ENCODE results near the gene HOXD13.

Gene HOXD13
- total RNA-seq, result 0 reads per million in 3 experiments

DNA sequence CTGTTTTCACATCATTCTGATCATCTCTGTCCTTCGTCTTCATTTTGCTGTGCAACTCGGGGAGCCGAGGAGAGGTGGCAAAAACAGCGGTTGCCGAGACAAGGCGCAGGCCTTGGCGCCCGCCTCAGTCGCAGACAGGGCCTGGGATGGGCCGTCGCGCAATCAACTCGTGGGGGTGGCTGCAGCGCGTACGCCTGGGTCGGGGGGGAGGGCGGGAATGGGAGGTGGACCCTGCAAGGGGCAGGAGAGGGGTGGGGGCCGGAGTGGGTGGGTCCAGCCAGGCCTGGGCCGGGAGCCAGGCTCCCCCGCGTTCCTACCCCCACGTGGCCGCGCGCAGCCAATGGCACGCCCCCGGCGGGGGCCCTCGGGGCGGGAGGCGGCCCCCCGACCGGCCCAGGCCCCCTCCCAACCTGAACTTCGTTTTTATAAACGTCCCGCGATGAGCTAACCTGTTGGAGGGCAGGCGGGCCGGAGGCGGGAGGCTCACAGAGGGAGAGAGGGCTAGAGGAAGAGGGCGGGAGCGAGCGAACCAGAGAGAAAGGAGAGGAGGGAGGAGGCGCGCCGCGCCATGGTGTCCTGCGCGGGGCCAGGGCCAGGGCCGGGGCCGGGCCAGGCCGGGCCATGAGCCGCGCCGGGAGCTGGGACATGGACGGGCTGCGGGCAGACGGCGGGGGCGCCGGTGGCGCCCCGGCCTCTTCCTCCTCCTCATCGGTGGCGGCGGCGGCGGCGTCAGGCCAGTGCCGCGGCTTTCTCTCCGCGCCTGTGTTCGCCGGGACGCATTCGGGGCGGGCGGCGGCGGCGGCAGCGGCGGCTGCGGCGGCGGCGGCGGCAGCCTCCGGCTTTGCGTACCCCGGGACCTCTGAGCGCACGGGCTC is at the start of gene HOXD13:
Gene HOXD13, plus strand, starts transcription at position 452 of the 875 bp plus-strand sequence. Its CDS starts 170 bp downstream, at position 622.
- DNase-seq, result no peak

DNA sequence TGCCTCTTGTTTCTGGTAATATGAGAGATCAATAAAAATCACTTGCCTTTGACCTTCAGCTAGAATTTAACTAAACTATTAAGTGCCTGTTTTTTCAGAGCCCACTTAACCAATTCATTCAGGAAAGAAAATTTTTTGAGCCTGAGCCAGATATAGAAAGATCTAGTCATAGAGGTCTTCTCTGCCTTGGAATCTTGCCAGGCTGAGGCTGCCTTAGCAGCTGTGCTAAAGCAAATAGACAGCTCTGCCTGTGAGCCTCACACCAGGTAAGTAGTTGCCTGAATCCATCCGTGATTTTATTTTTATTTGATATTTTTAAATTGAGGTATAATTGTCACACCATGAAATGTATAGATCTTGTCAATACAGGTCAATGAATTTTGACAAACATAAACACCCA is 36.1 kb upstream of the HOXD13 start:
- DNase-seq, result no peak

DNA sequence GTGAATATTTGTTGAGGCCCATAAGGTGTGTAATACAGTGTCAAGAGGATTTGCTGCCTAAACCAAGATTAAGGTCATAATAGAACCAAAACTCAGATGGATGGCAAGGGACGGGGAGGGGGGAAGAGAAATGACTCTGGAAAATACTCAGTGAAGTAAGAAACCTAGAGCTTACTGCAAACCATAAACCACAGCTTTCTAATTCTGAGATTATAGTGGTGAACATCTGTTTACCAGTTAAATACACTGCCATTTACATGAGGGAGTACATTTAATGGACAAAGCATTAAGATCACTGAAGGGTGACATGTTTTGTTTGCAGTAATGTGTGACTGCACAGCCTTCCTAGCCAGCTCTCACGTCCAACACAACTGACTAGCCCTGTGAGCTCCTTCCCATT is 28.6 kb upstream of the HOXD13 start:
- DNase-seq, result no peak

DNA sequence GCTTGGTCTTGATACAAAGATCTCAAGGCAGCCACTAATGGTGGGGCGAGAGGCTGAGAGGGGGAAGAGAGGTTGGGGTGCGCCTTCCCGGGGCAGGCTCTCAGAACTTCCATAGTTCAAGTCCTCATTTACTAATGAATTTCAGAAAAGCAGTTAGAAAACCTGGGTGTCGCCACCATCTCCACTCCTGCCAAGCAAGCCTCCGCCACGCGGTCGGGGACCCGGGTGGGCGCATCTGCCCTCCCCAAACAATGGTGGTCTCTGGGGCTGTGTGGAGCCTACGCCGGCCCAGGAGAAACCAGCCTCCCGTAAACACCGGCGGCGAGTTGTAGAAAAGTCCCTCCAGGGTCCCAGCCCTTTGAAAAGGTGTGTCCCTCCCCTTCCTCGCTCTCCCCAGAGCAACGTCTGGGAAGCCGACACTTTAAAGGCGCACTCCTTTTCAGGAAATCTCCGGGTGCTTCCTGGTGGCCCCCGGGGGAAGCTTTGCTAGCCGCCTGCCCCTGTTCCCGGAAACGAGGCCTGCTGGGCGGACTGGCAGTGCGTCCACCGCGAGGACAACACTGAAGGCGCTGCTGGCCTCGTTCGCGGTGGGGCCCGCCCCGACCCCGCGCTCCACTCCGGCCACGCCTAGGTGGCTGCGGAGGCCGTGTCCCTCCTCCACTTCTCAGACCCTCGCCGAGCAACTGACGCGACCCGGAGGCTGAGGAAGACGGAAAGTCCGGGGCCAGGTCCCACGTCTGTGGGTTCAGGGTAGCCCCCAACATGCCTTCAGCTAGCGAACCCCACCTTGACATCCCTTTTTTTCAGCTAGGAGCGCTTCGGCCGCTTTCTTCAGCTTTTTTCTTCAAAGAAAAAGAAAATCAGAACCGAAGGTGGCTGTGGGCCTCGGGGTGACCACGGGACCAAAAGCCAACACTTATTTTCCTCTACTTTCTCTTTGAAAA is 25.6 kb upstream of the HOXD13 start:
- DNase-seq, result no peak

DNA sequence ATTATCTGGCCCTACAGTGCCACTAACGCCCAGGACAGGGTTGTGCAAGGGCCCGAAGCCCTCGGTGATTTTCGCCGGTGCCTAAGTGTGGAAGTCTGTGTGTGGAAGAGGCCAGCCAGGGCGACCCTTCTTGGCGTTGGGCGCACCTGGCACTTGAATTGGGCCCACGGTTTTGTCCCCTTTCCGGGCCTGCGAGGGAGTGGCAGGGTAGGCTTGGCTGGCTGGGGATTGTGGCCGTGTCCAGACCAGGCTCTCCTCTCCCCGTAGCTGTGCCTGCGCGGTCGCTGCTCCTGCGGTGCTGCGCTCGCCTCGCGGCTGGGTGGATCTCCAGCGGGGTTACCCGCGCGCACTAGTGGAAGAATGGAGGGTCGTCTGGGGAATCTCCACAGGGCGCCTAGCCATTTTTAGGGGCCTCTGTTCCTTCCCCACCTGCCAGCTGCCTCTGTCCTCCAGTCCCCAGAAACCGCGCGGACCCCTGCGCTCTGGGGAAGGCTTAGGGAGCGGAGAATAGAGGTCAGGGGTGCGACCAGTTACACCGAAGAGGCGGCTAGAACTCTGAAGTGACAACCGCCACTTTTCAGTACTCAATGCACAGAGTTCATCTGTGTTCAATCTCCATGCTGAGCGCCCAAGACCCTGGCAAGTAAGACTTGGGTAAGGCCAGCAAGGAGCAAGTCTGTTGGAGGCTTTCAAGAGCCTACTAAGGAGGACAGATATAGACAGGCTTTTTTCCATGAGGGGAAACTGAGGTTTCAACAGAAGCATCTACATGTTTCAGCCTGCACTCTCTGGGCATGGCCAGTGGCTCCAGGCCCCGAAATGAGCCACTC is 24.7 kb upstream of the HOXD13 start:
- no peak for DNase-seq

DNA sequence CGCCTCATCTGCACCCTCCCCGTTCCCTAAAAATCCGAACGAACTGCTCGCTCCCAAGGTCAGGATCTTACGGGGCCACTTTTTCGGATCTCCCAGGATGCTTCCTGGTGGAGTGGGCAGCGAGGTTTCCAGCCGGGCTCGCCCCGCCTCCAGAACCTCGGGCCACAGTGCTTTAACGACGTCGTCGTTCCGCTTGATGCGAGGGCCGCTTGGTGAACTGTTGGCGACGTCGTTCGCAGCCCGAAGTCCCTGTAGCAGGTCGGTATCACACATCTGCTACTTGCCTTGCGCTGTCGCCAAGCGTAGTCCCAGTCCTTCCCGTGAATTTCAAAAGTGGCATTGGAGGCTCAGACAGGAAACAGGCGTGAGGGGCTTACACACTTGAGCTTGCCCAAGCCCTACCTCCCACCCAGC is 24.1 kb upstream of the HOXD13 start:
- no peak for DNase-seq

DNA sequence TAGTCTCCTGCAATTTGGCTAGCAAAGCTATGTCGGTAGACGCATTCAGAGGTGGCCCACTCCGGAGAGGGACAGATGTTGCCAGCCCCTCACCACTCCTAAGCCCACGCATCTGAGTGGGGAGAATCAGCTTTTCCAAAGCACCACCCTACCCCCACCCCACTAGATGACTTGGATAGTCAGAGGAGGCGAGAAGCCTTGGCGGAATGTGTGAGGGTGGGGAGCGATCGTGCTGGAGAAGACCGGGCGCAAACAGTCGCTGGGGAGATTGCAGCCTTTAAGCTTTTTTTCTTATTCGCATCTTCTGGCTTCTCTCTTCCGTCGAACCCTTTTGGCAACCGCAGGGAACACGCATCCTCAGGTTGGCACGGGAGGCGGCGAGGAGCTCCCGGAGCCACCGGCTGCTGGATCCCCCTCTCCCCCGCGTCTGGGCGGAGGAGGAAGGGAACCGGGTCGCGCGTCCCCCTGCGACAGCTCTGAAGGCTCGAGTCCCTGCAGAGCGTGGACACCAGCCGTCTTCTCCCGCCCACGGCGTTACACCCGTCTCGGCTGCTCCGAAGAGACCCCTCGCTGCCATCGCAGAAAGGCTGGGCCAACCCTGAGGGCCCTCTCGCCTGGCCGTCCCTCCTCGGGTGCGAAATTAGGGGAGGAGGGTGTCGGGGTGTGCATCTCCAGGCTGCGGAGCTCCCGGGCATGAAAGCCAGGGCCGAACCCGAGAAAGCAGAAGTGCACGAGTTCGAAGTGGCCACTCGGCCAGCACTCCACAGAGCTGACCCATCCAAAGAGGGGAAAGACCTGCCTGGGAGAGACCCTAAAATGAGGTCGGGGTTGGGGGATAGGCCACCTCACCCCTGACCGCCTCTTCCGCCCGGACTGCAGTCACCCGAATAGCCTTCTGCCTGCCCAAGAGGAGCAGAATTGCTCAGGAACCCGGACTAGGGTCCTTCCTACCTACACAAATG is 20.9 kb upstream of the HOXD13 start:
- no peak for DNase-seq

DNA sequence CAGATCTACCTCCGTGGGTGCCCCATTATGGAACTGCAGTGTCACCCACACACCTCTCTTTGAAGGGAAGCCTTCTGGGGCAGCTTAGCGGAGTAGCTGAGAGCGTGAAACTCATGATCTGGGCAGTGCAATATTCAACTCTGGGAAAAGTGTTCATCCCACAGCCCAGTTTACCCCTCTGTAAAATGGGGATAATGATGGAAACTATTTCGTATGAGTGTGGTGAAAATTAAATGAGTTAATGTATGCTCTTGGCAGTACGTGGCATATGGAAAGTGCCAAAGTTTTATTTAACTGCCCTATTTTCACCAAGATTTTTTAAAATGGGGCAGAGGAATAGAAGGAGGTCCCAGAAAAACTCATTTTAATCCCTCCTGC is 20.2 kb upstream of the HOXD13 start:
- DNase-seq, result no peak

DNA sequence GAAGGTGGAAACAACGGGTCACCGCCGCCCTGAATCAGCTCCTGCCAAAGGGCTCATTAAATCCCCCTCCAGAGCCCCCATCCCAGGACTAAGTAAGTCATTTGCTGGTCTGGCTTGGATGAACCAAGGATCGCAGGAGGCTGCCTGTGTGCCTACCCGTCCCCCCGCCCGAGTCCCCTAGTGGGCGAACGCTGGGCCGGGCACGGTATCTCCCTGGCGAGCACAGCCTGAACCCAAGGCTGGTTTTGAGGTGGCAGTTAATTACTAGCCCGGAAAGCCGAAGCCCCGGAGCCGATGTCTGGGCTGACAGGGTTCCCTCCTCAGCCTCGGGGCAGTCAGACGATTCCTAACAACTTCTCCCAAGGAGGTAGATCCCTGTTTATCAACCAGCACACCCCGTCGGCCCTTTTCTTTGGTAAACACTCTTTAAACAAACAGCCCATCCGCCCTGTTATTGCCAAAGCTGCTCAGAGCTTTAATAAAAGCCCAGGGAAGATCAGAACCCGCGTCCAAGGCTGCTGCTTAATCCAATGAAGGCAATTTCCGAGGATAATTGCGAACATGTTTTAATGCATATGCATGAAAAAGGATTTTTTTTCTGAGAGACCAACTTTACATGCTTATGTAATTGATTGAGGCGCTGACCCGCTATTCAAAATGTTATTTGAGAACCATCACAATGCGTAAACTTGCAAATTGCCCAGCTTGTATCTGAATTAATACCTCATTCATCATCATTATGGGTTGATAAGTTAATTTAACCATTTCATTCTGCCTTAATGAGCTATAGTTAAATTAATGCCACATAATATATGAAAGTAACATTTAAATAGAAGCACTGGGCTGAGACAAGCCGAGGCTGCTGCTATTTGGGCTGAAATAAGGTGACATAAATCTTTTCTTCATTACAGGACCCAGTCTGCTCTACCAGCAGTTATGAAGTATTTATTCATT is 19.3 kb upstream of the HOXD13 start:
- no peak for DNase-seq

DNA sequence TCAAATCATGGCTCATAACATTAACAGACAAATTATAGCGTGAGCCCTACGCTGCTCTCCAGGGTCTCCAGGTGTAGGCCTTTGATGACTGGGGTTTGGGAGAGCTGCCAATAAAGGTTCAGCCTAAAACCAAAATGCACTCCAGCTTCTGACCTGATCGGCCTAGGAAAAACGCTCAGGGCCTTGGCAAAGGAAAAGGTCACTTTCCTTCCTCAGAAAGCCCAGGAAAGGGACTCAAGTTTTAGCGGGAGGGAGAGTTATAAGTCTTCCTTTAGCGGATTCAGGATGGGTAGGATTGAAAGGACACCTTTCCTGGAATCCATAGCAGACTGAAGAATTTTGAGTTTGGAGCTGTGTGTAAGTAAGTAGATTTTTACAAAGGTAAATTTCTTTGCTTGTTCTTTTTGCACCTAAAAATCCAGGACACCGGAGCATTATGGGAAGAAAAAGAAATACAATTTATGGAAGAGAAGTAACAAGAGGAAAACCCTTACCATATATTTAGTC is 17.5 kb upstream of the HOXD13 start:
- DNase-seq, result no peak

DNA sequence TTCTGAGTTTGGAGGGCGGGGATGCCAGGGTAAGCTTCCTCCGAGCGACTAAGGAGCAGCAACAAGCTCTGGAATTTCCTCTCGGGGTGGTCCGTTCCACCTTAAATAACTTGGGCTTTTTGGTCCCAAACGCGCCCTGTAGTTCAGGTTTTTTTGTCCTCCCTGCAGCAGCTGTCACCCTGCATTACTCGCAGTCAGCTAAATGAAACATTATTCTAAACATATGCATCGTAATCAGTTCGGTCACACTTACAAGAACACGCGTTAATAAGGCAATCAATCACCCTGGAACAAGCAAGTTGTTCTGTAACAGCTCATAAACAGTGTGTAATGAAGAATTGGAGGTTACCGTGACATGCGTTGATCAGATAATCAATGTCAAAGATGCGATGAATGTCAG is 17.0 kb upstream of the HOXD13 start:
- no peak for DNase-seq

DNA sequence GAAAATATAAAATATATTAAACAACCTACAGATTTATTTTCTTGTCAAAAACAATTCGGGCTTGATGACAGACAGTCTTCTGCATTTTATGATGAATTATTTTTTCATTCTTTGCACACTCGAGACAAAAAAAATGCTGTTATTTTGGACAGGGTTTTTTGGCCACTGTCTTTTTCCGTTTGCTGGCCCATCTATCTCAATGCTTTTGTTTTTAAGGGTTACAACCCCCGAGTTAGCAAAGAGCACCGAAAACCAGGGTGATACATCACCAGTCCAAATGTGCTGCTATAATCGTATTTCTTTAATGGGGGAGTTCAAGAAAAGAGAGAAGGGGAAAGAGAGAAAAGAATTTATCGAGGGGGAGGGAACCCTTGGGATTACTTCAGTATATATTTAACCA is 16.5 kb upstream of the HOXD13 start:
- DNase-seq, result no peak

DNA sequence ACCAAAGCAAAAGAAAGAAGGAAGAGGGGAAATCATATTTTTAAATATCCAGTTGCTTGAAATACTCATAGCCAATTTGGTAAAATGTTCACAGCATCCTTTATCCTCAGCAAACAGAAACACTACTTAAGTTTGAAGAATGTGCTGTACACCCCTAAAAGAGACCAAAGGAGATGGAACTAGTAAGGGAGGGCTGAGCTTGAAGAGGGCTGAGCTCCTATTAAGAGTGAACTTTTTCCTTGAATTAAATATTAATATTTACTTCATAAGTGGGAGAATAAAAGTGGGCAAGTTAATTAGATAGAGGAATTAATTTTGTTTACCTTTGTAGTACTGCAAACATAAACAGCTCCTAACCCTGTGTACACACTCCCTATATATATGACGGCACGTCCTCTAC is 15.7 kb upstream of the HOXD13 start:
- DNase-seq, result no peak

DNA sequence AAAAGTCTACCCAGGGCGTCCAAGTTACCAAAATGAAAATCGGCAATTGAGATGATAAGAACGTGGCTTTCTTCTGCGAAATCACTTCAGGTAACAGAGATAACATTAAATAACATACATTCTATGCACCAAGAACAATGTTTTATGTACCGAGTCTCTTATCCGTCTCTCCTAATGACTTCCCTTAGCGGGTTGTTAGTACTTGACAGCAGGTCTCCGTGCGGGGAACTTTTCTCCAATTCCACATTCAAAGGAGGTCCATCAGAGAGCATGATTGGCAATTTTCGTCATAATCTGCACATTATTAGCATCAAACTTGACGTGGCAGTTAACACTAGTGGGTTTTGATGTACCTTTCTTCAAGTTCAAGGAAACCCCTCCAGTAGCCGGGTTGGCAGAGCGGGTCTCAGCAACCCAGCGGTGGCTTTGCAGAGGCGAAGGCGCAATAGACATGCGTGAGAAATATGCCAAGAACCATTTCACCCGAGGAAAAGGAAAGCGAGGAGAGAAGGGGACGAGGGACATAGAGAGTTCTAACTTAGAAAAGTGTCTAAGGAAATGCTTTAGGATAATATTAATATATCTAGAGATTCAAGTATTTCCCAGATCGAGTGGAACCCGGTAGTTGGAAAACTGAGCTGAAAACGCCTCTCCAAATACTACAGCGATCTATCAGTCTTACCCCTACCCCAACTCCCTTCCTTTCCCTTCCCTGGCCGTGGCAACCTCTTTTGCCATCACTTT is 13.8 kb upstream of the HOXD13 start:
- no peak for DNase-seq

DNA sequence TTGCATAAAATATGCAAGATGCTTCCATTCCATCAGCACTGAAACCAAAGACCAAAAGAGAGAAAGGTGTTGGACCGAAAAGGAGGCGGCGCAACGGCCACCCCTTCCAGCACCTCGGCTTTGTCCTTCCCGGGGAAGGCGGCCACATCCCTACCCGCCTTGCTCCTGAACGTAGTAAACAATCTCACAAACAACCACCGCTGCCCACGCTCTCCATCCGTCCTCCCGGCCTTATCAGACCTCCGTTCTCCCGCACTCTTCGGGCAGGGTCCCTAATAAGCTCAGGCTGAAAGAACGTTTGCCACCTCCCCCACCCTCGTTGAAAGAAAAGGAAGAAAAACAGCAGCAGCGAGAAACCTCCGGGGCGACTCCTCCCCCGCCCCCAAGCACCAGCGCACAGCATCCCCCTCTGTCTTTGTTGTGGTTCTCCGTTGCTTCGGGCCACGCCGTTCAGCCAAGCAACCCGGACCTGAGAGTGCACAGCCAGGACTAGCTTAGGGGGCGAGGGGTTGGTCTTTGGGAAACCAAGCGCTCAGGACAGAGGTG is 13.2 kb upstream of the HOXD13 start:
- no peak for DNase-seq

DNA sequence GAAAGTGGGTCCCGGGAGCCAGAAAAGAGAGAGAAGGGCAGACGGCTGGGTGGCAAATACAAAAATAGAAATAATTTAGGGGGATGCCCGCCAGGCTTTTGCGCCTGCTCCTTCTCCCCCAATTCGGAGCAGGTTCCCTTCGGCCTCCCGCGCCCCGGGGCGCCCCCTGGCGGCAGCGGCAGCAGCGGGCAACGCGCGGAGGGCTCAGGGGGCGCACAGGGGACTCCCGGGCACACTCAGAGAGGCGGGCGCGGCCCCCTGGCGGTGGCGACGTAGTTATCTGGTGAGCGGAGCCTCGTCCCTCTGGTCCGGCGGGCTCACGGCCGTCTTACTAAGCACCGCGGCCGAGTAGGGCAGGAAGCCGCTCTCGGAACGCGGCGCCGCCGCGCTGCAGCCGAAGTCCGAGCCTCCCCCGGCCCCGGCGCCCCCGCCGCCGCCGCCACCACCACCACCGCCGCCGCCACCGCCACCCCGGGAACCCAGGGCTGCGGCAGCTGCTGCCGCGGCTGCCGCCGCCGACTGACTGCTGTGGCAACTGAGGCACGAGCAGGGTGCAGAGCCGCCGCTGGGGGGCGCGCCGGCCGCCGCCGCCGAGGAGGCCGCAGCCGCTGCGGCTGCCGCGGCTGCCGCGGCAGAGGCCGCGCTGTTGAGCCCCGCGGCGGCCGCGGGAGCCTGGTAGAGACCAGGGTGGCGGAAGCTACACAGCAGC is 12.5 kb upstream of the HOXD13 start:
- DNase-seq, result no peak

DNA sequence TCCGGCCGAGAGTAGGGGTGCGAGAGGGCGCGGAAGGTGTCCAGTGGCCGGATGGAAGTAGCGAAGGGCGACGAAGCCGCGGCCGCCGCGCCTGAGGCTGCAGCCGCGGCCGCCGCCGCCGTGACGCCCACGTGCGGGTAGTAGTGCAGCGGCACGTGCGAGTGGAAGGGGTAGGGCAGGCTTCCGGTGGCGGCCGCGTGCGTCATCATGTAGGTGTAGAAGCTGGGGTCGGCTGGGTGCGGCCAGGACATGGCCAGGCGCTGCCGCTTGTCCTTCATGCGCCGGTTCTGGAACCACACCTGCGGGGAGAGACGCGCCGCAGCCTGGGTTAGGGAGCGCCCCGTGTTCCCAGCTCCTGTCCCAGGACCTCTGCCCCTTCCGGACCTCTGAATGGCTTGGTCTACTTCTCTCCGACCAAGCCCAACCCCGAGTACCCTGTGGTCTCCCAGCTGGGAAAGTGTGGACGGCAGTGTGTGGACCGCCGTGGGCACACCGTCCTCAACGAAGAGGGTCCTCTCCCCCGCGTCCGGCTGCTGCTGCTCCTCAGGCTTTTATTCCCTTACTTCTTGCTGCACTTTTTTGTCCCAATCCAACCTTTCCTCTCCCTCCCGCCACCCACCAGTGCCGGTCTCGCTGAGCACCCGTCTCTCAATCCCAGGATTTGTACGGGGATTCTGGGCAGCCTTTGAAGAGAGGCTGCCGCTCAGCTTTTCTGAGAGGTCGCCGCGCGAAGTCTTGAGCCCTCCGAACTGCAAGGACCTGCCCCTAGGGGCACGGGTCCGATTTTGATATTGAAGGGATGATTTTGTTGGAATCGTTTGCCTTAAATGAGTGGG is 11.8 kb upstream of the HOXD13 start:
- DNase-seq, result no peak
